T1000 (cell line): Measurements from ENCODE around the gene SRSF7.
"Not testable (repeated sequence)": the region's sequence is repeated elsewhere in the genome, so short reads cannot be mapped to it uniquely, and the experiment has no call there.

Source experiments
- DNase-seq: peaks from one replicate; lab custom pipeline; 2025; ENCODE audit warnings: mixed read lengths; lab: John Stamatoyannopoulos, UW

The SRSF7 gene

DNA sequence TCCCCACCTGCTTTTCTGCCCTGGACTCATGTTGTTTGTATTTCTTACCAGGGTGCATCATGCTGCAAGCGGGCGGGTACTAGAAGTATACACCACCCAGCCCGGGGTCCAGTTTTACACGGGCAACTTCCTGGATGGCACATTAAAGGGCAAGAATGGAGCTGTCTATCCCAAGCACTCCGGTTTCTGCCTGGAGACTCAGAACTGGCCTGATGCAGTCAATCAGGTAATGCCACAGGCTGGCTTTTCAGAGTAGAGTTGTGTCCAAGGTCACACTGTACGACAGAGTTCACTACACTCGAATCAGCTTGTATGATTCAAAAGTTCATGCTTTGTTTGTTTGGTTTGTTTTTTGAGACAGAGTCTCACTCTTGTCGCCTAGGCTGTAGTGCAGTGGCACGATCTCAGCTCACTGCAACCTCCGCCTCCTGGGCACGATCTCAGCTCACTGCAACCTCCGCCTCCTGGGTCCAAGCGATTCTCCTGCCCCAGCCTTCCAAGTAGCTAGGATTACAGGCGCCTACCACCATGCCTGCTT lies 19.4 kb downstream of the SRSF7 start:
- no peak for DNase-seq

- no peak for DNase-seq
Observed at GRCh38 chr2:38731090-38731489, 20.1 kb downstream of the SRSF7 start.

- DNase-seq = no peak
Observed at GRCh38 chr2:38728694-38729093, 22.5 kb downstream of the SRSF7 start.

GRCh38 chr2:38727661-38728060 lies 23.5 kb downstream of the SRSF7 start:
- DNase-seq = no peak

DNA sequence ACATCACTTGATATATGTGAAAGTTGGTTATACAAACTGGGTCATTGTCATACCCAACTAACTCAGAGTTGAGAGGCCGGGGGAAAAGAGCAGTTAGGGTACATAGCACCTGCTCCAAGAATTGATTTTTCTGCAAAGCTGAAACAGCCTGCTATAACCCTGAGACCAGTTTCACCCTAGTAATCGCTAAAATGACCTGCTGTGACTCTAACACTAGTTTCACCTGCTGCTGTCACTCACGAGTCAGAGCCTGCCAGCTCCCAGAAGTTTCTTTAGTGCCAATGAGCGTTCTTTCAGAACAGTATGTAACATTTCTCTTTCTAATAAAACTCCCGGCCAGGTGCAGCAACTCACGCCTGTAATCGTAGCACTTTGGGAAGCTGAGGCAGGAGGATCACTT lies 28.0 kb downstream of the SRSF7 start:
- no peak for DNase-seq

GRCh38 chr2:38722271-38723061 lies 28.7 kb downstream of the SRSF7 start:
- DNase-seq = no peak

GRCh38 chr2:38720613-38721241 lies 30.4 kb downstream of the SRSF7 start:
- DNase-seq = peak; percentile 14

DNA sequence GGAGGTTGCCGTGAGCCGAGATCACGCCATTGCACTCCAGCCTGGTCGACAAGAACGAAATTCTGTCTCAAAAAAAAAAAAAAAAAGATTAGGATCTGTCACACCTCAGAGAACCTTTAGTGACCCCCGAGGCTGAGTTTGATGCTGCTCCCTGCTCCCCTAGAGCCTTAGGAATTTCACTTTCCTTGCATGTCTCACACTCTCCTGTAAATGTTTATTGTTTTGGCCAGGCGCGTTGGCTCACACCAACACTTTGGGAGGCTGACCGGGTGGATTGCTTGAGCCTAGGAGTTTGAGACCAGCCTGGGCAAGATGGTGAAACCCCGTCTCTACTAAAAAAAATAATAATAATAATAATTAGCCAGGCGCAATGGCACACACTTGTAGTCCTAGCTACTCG lies 31.5 kb downstream of the SRSF7 start:
- no peak for DNase-seq

- no peak for DNase-seq
Observed at GRCh38 chr2:38718601-38719000, 32.6 kb downstream of the SRSF7 start.

GRCh38 chr2:38716185-38716584 lies 35.0 kb downstream of the SRSF7 start:
- no peak for DNase-seq

DNA sequence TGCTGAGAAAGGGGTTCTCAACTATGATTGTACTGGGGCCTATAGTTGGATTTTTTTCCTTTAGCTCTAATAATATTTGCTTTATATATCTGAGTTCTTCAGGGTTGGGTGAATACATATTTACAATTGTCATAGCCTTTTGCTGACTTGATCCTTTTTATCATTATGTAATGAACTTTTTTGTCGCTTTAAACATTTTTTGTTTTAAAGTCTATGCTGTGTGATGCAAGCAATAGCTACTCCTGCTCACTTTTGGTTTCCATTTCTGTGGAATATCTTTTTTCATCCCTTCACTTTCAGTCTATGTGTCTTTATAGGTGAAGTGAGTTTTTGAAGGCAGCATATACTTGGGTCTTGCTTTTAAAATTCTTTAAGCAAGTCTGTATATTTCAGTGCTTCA lies 36.2 kb downstream of the SRSF7 start:
- DNase-seq = not testable (repeated sequence)

DNA sequence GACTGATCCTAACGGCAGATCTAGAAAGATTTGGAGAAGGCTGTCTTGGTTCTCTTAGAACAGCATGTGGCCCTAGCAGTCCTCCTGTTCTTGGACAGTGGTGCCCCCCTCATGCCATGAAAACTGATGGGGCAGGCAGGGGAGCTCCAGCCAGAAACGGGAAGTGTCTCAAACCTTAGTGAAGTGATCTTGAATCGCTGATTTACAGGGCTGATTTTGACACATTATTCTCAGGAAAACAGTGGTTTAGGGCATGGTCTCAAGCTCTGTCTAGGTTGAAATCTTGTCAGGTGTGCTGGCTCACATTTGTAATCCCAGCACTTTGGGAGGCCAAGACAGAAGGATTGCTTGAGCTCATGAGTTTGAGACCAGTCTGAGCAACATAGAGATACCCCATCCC lies 37.8 kb downstream of the SRSF7 start:
- DNase-seq = no peak

GRCh38 chr2:38712871-38713270 lies 38.3 kb downstream of the SRSF7 start:
- no peak for DNase-seq

DNA sequence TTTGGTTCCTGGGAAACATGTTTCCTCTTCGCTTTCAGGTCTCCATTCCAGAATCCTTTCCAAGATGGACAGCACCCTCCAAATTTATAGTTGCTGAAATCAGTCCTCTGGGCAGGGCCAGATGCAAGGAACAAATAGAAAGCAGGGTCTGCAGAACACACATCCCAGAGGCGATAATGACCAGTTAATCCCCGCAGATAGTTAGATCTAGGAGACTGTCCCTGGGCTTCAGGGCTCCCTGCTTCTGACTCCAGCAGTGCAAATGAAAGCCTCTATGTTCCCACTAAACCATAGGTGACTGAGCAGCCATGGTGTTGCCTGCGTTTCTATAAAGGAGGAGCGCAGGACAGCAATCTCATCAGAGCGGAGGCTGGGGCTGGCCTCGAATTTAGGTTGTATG lies 38.7 kb downstream of the SRSF7 start:
- no peak for DNase-seq

DNA sequence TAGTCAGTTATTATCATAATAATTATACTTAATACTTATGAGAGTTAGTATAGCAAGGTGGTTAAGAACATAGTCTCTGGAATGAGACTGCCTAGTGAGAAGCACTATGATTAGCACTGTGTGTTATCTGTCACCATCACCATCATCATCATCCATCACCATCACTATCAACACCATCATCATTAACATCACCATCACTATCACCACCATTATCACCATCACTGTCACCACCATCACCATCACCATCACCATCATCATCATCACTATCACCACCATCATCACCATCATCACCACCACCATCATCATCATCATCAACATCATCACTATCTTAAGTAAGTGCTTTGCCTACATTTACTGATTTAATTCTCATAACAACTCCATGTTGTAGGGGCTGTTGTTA lies 39.6 kb downstream of the SRSF7 start:
- DNase-seq = no peak

DNA sequence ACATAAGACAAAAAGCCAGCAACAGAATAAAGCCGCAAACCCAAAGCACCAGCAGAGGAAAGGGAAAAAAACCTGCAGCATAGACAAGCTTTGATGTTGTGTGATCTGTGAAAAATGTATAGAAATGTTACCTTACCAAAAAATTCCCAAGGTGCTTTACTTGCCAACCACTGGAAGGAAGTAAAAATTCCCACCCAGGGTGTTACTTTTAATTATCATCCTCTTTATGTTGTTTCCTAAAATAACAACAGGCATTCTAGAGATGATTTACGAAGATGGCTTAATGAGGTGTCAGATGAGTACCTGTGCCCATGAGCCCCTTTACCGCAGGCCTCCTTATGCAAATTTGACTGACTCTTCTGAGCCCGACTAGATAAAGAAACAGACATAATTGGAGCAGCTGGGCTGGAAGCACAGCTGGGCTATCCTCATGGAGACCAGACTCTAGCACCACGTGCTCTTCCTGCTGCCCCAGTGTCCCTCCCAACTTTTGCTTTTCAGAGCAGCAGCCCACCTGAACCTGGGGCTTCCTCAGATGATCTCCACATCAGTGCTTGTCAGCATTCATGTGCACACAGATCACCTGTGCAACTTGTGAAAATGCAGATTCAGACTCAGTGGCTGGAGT lies 41.5 kb downstream of the SRSF7 start:
- DNase-seq = no peak

- no peak for DNase-seq
Observed at GRCh38 chr2:38708900-38709566, 42.1 kb downstream of the SRSF7 start.

- DNase-seq = not testable (repeated sequence)
Observed at GRCh38 chr2:38708491-38708890, 42.7 kb downstream of the SRSF7 start.

DNA sequence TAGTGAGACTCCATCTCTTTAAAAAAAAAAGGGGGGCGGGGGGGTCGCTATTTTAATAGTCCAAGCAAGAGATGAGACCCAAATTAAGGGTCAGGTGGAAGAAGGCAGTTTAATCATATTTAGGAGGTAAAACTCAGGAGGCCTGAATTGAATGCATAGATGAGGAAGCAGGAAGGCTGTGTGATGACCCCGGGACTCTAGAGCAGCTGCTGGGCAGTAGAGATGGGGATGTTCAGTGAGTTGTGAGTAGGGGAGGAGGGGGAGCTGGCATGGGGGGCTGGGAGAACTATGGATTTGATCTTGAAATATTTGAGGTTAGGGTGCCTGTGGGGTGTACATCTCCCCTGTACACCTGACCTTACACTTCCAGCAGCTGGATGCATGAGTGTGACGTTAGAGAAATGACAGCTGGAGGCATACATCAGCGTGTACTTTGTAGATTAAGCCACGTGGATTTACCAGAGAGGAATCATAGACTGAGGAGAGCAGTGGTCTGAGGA lies 44.3 kb downstream of the SRSF7 start:
- DNase-seq = no peak

GRCh38 chr2:38704664-38705063 lies 46.5 kb downstream of the SRSF7 start:
- no peak for DNase-seq

GRCh38 chr2:38703336-38703735 lies 47.8 kb downstream of the SRSF7 start:
- not testable (repeated sequence) for DNase-seq

DNA sequence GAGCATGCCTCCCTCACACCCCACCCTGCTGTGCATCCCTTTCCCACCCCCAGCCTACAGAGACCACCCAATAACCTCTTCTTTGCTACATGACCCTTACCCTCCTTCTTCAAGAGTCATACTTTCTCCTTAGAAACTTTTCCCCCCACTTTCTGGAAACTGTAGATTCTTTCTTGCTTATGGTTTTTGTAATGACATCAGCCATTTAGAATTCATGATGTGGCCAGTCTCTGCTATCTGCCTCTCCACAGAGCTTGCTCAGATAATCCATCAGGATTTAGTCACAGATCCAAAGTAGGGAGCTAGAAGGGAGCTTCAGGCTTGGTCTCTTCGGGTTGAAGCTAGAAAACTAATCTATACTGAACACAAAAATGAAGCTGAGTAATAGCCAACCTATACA lies 48.7 kb downstream of the SRSF7 start:
- peak; percentile 14 for DNase-seq
